Measurements from ENCODE around the gene TM9SF4.

DNA sequence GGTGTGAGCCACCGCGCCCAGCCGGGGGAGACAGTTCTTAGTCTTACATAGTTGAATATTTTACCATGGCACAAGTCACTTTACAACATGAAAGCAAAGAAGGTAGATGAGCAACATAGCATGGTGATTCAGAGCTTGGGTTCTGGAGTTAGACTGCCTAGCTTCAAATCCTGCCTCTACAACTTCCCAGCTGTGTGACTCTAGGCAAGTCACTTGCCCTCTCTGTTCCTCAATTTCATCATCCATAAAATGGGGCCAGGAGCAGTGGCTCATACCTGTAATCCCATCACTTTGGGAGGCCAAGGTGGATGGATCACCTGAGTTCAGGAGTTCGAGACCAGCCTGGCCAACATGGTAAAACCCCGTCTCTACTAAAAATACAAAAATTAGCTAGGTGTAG is 31.2 kb upstream of the TM9SF4 start:
- TF ChIP-seq, protein P1, sequence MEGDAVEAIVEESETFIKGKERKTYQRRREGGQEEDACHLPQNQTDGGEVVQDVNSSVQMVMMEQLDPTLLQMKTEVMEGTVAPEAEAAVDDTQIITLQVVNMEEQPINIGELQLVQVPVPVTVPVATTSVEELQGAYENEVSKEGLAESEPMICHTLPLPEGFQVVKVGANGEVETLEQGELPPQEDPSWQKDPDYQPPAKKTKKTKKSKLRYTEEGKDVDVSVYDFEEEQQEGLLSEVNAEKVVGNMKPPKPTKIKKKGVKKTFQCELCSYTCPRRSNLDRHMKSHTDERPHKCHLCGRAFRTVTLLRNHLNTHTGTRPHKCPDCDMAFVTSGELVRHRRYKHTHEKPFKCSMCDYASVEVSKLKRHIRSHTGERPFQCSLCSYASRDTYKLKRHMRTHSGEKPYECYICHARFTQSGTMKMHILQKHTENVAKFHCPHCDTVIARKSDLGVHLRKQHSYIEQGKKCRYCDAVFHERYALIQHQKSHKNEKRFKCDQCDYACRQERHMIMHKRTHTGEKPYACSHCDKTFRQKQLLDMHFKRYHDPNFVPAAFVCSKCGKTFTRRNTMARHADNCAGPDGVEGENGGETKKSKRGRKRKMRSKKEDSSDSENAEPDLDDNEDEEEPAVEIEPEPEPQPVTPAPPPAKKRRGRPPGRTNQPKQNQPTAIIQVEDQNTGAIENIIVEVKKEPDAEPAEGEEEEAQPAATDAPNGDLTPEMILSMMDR (IDR thresholded peaks at IDR 0.05): no peak
- TF ChIP-seq POLR2A (IDR thresholded peaks at IDR 0.05): no peak

Data from transverse colon (tissue), 3 donors.